Cardiac septum (tissue), 1 donor: ENCODE data around the gene COL16A1. TPM values are rescaled to one million over a fixed set of nuclear protein-coding genes. Genes with fewer than 3 reads are reported as not detected.

Experiments used
- DNase-seq: peaks from one replicate; pipeline ENCODE4 v3.0.0-alpha.2; 2020; ENCODE audit warnings: low spot score
- intact Hi-C: fragments of 100-400 bp; cut with DNase I; formaldehyde crosslinking; loops from one replicate; pipeline ENCODE4 v1.14.0; 2022
- total RNA-seq: library from RNA; stranded (reverse); fragmentation: NEBNext Ultra II Directional; extraction: Animal tissue kit (Norgen Biotek cat#: 25700); gene quantifications from one replicate; pipeline ENCODE4 v1.2.1, GENCODE V29; 2021
- donor health status: DM: no; HTN: no; CAD: no.

COL16A1 gene
- total RNA-seq, 1 donor from 2014 or later = 45.9 TPM

GRCh38 chr1:31694069-31694963 lies 9.5 kb downstream of the COL16A1 start:
- DNase-seq = no peak
- intact Hi-C loops = no loop called here

DNA sequence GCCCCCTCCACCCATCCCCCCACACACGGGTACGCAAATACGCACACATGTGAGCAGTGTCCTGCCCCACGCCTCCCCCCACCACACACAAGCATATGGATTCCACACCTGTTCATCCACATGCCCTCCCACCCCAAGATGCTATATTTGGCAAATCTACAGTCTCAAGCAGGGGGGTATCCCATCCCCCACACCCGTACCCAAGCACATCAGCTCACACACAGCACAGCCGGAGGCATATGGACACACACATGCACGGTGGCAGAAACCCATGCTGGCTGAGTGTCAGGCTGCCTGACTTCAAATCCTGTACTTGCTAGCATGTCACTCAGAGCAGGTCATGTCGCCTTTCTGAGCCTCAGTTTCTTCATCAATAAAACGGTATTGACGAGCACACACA lies 10.6 kb downstream of the COL16A1 start:
- intact Hi-C loops = no loop called here
- no peak for DNase-seq

DNA sequence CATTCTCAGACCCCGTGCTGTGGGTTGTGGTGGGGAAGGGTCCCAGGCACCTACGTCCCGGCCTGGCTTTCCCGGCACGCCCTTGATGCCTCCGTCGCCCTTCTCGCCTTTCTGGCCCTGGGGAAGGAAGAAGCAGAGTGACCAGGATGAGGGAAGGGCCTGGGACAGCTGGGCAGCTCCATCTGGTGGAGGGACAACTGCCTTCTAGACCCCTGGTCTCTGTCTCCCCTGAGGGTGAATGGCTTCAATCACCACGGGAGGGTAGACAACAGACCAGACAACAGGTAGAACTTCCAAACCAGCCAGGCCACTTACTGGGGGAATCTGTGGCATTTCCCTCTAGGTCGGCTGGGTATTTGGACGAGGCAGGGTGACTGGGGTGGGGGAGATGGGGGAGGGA lies 11.9 kb downstream of the COL16A1 start:
- no peak for DNase-seq

DNA sequence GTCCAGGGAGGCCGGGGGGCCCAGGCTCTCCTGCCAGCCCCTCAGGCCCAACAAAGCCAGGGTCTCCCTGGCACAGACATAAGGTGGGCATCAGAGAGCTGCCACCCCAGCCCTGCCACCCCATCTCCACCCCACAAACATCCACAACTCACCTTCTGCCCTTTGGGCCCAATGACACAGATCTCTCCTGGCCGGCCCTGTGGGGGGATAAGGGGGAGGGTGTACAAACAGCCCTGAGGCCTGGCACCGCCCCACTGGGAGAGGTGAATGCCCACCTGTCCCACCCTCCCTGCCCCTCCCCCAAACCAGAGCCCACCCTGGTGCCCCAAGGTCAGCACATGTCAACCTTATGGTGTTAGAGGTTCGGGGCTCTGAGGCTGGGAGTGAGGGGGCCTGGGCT lies 12.4 kb downstream of the COL16A1 start:
- DNase-seq = no peak
- intact Hi-C loops = no loop called here

More for the DNA sequence above, 11.9 kb downstream of the COL16A1 start:
- intact Hi-C loops = no loop called here

GRCh38 chr1:31690921-31691320 lies 12.9 kb downstream of the COL16A1 start:
- no peak for DNase-seq
- intact Hi-C loops = no loop called here

GRCh38 chr1:31689854-31690253 lies 14.0 kb downstream of the COL16A1 start:
- DNase-seq = no peak
- intact Hi-C loops = no loop called here

DNA sequence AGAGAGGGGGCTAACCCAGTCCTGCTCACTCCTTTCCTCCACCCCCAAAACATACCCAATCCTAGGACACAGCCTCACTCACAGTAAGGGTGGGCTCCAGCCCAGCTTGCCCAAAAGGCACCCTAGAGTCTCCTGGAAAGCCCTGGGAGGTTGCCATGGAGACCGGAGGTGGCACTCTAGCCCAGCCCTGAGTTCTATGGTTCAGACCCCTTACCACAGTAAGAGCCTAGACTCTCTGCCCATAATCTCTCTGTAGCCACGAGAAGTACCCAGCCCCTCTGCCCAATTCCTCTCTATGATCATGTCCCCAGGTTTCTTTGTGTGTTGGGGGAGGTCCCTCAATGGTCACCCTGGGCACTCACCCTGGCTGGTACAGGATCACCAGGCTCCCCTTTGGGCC lies 14.4 kb downstream of the COL16A1 start:
- intact Hi-C loops = no loop called here
- DNase-seq = no peak

- no peak for DNase-seq
- intact Hi-C loops = no loop called here
Measured at GRCh38 chr1:31688233-31688918, 15.4 kb downstream of the COL16A1 start.

- intact Hi-C loops = no loop called here
- no peak for DNase-seq
Measured at GRCh38 chr1:31687601-31688000, 16.2 kb downstream of the COL16A1 start.

- intact Hi-C loops = no loop called here
- DNase-seq = no peak
Measured at GRCh38 chr1:31685795-31686194, 18.0 kb downstream of the COL16A1 start.

- intact Hi-C loops = no loop called here
- DNase-seq = no peak
Measured at GRCh38 chr1:31683997-31684396, 19.8 kb downstream of the COL16A1 start.

DNA sequence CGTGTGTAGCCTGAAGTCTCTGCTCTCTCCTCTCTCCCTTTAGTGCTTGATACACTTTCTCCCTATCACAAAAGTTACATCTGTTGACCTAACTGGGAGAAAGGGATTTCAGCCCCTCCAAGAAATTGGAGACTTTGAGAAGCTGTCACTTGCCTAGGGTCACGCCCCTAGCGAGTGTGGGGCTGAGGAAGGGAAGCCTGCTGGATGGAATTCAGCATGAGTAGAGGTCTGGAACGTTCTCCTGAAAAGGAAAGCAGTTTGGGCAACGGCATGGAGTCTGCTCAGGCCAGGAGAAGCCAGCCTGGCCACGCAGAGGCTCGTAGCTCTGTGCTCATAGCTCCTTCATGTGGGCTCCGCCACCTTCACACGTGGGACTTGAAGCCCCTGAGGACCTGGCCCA lies 22.4 kb downstream of the COL16A1 start:
- DNase-seq = no peak
- intact Hi-C loops = no loop called here

- intact Hi-C loops = no loop called here
- DNase-seq = no peak
Measured at GRCh38 chr1:31679676-31680230, 24.1 kb downstream of the COL16A1 start.

GRCh38 chr1:31679091-31679490 lies 24.7 kb downstream of the COL16A1 start:
- intact Hi-C loops = no loop called here

GRCh38 chr1:31678681-31679080 lies 25.1 kb downstream of the COL16A1 start:
- no peak for DNase-seq
- intact Hi-C loops = no loop called here

More at GRCh38 chr1:31679091-31679490, 24.7 kb downstream of the COL16A1 start:
- no peak for DNase-seq

DNA sequence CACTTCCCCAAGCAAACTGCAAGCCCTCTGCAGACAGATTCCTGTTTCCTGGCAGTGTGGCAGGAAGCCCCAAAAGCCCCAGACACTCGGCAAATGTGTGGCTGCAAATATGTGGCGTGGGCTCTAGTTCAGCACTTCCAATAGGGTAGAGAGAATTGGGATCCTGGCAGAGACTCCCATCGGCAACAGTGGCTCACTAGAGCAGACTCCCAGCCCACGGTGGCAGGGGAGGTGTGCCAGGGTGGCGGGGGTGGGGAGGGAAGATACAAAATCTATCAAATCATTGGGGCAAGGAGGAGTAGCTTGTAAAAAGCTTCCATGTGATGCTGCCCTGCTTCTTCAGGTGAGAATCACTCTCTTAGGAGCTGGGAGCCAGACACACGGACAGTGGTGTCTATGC lies 25.9 kb downstream of the COL16A1 start:
- intact Hi-C loops = no loop called here
- no peak for DNase-seq

DNA sequence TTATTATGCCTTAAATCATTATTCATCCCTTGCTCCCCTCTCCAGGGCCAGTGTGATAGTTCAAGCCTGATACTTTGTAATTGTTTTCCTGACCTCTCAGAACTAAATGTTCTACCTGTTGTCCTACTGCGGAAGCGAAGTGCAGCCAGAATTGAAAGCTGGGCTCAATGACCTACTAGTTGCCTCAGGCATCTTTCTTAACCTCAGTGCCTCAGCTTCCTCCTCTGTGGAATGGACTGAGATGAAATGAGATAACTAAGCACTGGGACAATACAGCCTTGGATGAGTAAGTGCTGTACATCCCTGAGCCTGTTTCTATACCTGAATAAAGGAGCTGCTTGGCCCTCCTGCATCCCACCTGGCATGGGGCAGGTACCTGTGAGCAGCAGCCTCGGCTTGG lies 26.4 kb downstream of the COL16A1 start:
- DNase-seq = no peak

GRCh38 chr1:31675756-31676155 lies 28.1 kb downstream of the COL16A1 start:
- DNase-seq = no peak
- intact Hi-C loops = no loop called here

More for the DNA sequence above, 26.4 kb downstream of the COL16A1 start:
- intact Hi-C loops = no loop called here

DNA sequence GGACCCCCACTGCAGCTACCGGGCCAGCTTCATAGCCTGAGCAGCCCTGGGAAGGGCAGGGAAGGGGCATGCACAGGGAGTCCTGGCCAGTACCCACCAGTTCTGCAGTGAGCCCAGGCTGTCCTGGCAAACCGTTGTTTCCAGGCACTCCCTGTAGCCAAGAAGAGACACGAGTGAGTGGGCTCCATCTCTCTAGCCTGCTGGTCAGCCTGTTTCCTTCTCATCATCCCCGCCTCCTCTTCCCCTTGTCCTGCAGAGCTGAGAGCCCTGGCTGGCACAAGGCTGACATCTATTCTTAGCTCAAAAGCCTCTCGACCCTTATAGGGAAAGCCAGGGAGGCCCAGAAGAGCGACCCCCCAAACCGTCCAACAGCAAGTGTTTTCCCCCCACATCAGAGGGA lies 28.7 kb downstream of the COL16A1 start:
- no peak for DNase-seq

GRCh38 chr1:31674626-31675025 lies 29.2 kb downstream of the COL16A1 start:
- intact Hi-C loops = no loop called here

More for the DNA sequence above, 28.7 kb downstream of the COL16A1 start:
- intact Hi-C loops = no loop called here

GRCh38 chr1:31673433-31673832 lies 30.4 kb downstream of the COL16A1 start:
- intact Hi-C loops = loop anchor here (2.0 kb wide), 1 partner anchor 41 kb away; no protein-coding TSS in a partner anchor

More at GRCh38 chr1:31674626-31675025, 29.2 kb downstream of the COL16A1 start:
- DNase-seq = no peak

More at GRCh38 chr1:31673433-31673832, 30.4 kb downstream of the COL16A1 start:
- DNase-seq = no peak
